HG03558 (cell line): ENCODE measurements around the gene D2HGDH.
"Not testable (repeated sequence)": the region's sequence is repeated elsewhere in the genome, so short reads cannot be mapped to it uniquely, and the experiment has no call there.

Source experiments
- ATAC-seq: cut with Tn5 transposase; IDR thresholded peaks from one replicate; pipeline ENCODE4 v1.9.1; 2021; ENCODE audit warnings: moderate number of reproducible peaks; ENCODE audit not compliant: unreplicated experiment; ENCODE audit errors: extremely low read depth

D2HGDH gene

GRCh38 chr2:241746084-241746483 is 11.7 kb downstream of the D2HGDH start:
- no peak for ATAC-seq

GRCh38 chr2:241748468-241749256 is 14.2 kb downstream of the D2HGDH start:
- no peak for ATAC-seq

DNA sequence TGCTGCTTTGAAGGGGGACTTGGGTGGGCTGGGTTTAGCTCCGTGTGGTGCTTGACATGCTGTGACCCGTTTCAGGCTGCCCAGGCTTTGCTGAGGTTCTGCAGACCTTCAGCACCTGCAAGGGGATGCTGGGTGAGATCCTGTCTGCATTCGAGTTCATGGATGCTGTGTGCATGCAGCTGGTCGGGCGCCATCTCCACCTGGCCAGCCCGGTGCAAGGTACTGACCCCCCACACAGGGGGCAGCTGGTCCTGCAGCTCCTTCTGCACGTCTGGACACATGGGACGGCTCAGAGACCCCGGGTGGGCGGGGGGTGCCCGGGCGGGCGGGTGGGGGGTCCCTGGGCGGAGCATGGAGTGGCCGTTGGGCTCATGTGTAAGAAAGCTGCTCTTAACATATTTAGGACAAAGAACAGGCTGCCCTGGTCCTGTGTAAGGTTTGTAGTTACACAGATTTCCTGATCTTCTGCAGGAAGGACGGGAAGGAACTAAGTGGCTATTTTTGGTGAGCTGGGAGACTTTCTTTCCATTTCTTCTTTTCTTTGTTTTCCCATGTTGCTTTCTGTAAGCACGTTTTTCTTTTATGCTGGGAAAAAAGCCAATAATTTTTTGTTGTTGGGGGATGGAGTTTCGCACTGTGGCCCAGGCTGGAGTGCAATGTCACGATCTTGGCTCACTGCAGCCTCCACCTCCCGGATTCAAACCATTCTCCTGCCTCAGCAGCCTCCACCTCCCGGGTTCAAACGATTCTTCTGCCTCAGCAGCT is 15.8 kb downstream of the D2HGDH start:
- ATAC-seq = no peak

DNA sequence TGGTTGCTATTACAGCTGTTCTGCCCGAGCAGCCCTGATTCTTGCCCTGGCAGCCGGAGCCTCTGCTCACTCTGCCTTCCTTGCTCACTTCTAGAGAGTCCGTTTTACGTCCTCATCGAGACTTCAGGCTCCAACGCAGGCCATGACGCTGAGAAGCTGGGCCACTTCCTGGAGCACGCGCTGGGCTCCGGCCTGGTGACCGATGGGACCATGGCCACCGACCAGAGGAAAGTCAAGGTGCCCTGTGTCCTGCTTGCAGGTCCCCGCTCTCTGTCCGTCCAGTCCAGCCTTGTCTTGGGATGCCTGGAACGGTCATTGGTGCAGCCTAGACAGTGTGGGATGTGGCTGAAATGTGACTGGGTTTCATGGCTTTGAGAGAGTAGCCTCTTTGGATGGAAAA is 16.7 kb downstream of the D2HGDH start:
- ATAC-seq = no peak

- ATAC-seq = no peak
Observed at GRCh38 chr2:241751776-241752175, 17.3 kb downstream of the D2HGDH start.

- no peak for ATAC-seq
Observed at GRCh38 chr2:241752253-241752652, 17.8 kb downstream of the D2HGDH start.

- ATAC-seq = no peak
Observed at GRCh38 chr2:241752689-241753276, 18.4 kb downstream of the D2HGDH start.

DNA sequence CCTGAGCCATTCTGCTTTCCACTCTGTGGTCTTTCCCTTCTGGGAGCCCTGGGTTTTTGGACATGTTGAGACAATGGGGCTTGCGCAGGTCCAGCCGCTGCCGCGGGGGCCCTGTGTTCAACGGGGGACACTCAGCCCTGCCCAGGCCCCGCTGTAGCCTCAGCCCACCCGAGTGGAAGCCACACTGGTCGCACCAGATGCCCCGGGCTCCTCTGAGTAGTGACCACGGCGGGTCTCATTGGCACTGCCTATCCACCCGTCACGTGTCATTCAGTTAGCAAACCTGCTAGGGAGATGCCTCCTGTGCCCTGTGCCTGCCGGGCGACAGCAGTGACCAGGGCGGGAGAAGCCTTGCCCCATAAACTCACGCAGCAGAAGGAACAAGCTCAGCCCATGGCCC is 19.1 kb downstream of the D2HGDH start:
- no peak for ATAC-seq

- no peak for ATAC-seq
Observed at GRCh38 chr2:241754042-241754441, 19.6 kb downstream of the D2HGDH start.

DNA sequence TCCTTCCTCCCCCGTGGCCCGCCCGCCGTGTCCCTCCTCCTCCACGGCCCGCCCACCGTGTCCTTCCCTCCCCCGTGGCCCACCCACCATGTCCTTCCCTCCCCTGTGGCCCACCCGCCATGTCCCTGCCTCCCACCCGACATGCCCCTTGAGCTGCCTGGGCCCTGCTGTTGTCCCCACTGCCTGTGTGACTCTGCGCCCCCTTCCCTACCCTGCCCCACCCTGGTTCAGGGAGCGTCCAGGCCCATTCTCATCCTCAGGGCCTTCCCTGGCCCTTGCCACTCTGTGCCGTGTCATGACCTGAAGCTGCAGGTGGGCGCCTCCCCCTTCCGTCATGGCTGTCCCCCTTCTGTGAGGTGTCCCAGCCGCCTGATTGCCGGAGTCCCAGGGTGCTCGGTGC is 20.7 kb downstream of the D2HGDH start:
- ATAC-seq = no peak

DNA sequence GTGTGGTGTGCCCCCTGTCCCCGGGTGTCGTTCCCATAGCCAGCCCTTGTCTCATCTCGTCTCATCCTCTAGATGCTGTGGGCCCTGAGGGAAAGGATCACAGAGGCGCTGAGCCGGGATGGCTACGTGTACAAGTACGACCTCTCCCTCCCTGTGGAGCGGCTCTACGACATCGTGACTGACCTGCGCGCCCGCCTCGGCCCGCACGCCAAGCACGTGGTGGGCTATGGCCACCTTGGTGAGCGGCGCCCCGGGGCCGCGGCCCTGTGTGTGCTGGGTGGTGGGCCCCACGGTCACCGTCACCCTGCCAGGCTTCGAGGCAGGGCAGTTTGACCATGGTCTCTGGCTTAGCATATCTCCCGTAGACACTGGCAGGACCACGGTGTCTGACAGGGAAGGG is 21.3 kb downstream of the D2HGDH start:
- no peak for ATAC-seq

DNA sequence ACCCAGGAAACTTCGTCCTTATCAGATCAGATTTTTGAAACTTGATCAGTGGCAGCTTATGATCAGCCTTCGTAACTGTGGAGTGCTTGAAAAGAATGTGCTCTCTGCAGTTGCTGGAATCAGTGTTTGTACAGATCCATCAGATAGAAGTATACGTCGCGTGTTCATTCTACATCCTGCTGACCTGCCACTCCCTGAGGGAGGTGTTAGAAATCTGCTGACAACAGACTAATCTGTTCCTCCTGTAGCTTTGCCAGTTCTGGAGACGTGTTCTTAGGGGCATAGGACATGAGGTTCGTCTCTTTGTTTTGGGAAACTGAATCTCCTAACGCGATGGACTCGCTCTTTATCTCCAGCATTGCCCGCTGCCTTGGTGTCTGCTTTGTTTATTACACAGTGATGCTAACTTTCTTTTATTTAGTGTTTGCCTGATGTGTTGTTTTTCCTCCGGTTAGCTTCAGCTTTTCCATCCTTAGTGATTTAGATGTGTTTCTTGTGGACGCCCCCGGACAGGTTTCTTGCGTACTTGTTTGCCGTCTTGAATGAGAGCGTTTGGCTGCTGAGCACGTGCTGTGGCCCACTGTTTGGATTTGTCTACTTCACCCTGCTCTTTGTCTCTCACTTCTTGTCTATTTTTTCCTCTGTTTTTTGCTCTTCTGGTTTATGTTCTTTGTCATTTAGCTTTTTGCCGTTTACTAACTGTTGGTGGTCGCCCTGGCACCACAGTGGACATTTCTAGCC is 24.8 kb downstream of the D2HGDH start:
- ATAC-seq = no peak

DNA sequence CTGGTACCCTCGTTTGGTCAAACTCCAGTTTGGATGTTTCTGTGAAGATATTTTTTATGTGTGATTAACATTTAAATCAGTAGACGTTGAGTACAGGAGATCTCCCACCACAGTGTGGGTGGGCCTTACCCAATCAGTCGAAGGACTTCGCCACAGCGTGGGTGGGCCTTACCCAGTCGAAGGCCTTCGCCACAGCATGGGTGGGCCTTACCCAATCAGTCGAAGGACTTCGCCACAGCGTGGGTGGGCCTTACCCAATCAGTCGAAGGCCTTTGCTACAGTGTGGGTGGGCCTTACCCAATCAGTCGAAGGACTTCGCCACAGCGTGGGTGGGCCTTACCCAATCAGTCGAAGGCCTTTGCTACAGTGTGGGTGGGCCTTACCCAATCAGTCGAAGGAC is 25.5 kb downstream of the D2HGDH start:
- not testable (repeated sequence) for ATAC-seq

- no peak for ATAC-seq
Observed at GRCh38 chr2:241760301-241760771, 25.9 kb downstream of the D2HGDH start.

DNA sequence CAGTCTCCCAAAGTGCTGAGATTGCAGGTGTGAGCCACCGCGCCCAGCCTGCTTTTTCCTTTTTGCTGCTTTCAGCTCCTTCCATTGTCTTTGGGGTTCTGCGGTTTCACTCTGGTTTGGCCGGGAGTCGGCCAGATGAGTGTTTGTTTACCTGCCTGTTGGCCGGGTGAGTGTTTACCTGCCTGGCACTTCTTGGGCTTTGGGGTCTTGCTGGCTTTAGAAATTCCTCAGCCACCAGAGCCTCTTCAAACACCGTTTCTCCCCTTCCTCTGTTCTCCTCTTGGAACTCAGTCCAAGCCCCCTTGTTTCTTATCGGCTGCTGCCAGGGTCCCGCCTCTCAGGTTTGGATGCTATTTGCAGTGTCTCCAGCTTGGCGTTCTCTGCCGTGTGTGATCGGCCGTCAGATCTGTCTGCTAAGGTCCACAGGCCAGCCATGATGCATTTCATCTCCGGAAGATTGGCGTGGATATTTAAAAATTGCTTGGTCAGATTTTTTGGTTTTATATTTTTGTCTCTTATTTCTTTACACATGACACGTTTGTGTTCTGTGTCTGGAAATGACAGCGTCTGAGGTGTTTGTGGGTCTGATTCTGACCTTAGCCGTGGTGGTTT is 28.0 kb downstream of the D2HGDH start:
- ATAC-seq = no peak

DNA sequence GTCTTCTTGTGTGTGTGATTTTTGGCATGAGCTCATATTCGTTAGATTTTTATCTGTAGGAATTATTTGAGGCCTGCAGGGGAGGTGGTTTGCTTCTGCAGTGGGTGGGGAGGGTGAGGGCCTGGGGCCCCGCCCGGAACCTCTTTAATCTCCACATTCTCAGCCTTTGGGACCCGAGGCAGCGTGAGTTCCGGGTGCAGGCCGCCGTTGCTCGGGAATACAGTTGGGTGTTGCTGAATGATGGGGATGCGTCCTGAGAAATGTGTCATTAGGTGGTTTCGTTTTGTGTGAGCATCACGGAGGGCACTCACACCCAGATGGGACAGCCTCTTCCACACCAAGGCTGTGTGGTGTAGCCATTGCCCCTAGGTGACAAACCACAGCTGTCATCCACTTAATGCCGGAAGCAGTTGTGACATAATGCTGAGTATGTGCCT is 28.5 kb downstream of the D2HGDH start:
- no peak for ATAC-seq

DNA sequence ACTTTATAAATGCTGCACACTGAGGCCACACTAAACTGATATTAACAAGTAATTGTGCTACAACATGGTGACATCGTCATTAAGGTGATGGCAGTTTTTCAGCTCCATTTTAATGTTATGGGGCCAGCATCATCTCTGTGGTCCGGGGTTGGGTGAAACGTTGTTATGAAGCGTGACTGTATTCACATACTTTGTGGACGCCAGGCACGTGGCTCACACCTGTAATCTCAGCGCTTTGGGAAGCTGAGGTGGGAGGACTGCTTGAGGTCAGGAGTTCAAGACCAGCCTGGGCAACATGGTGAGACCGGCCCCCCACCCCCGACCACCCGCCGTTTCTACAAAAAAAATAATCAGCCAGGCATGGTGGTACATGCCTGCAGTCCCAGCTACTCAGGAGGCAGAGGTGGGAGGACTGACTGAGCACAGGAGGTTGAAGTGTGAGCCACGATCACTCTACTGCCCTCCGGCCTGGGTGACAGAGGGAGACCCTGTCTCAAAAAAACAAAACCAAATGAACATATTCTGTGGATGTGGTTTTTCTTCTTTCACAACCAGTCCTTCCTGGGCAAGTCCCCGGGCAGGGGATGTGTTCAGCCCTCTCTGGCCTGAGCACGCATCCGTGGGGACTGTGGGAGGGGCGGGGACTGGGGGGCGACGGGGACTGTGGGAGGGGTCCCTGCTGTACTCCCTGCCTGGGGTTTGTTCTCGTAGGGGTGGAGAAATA is 29.3 kb downstream of the D2HGDH start:
- no peak for ATAC-seq

DNA sequence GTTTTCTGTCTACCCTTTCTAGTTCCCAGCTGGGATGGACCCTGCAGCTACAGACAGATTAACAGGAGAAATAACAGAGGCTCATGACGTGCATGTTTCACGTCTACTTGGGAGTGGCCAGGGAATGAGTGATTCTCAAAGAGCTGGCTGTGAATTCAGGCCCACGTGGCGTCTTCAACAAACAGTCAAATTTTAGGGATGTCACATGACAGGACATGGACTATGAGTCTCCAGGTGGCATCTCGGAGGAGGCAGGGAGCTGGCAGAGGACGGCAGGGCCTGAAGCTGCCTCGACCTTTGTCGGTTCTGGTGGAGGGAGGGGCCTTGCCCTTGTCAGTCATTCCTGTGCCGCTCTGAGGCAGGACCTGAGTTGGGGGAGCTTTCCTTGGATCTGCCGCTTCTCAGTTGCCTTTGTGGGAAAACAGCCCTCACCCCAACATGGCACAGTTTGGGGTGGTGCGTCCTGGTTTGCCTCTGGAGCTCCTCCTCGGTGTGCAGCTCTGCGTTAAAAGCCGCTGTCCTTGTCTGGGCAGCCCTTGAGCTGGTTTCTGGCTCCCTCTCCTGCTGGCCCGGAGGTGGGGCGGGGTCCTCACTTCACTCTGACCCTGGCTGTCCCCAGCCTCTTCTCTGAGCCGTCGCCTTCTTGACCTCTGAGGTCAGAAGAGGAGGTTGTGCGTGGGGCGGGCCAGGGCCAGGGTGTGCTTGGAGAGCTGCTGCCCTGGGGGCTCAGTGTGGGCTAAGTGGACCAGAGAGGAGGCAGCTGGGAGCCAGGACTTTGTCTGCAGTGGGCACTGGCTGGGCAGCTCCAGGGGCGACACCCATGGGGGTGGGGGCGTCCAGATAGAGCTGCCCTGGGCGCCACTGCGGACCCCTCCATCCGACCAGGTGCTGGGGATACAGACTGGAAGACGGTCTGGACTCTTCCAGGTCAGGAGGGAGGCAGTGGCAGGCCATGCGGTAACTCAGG is 30.1 kb downstream of the D2HGDH start:
- no peak for ATAC-seq
